Endothelial cell of umbilical vein (primary cell): ENCODE results near the gene KRT79. TPM values are rescaled to one million over a fixed set of nuclear protein-coding genes. Genes with fewer than 3 reads are reported as not detected.

Experiments
- BruUV-seq: library from RNA; stranded (reverse); fragments of 400-500 nt; replicated peaks from 2 replicates; lab custom pipeline; 2021; lab: Mats Ljungman, UMichigan
- CTCF ChIA-PET: fragments of 300-600, 350-600 bp; sonication (Branson Sonifier 250); formaldehyde crosslinking; loops from one replicate; lab custom pipeline; 2021; ENCODE audit warnings: antibody characterized with exemption, inconsistent platforms; lab: Charles Lee
- POLR2A ChIA-PET: fragments of 300-600, 350-600 bp; sonication (Branson Sonifier 250); formaldehyde crosslinking; loops from one replicate; lab custom pipeline; 2021; ENCODE audit warnings: antibody characterized with exemption, inconsistent platforms; lab: Charles Lee
- DNase-seq: peaks from one replicate; pipeline ENCODE4 v3.0.0-alpha.2; 2011; ENCODE audit warnings: low read depth, low spot score
- FAIRE-seq: peaks from 2 replicates; lab custom pipeline; 2011; peaks lifted over from hg19 to GRCh38; lab: Jason Lieb, UNC
- H2AFZ ChIP-seq: 2 replicates; pipeline ENCODE4 v1.6.0; 2012; ENCODE audit warnings: low read depth, low read length, control low read depth, inconsistent platforms
- H3K27ac ChIP-seq: 2 replicates; pipeline ENCODE4 v1.5.1; 2011; ENCODE audit warnings: low read depth, mild to moderate bottlenecking, control low read depth, low read length, moderate library complexity; ENCODE audit not compliant: insufficient read depth
- H3K27me3 ChIP-seq, 2 experiments: 2 replicates each; pipeline versions ENCODE4 v1.6.0 to v1.6.1; 2011; ENCODE audit warnings: low read length in 2 of 2, mixed read lengths in 1 of 2; ENCODE audit not compliant: control insufficient read depth in 2 of 2, insufficient read depth in 2 of 2
- H3K36me3 ChIP-seq, 2 experiments: 2 replicates in 1 of 2; 3 replicates in 1 of 2; pipeline ENCODE4 v1.5.1; 2011; ENCODE audit warnings: low read length in 2 of 2, mild to moderate bottlenecking in 1 of 2, moderate library complexity in 1 of 2; ENCODE audit not compliant: control insufficient read depth in 2 of 2, insufficient read depth in 2 of 2; ENCODE audit errors: extremely low read depth in 1 of 2
- H3K4me1 ChIP-seq: 3 replicates; pipeline ENCODE4 v1.5.1; 2011; ENCODE audit warnings: mild to moderate bottlenecking, low read length; ENCODE audit not compliant: control insufficient read depth, insufficient read depth; ENCODE audit errors: extremely low read depth
- H3K4me2 ChIP-seq: 2 replicates; pipeline ENCODE4 v1.6.1; 2011; ENCODE audit warnings: low read length, control low read depth, mixed read lengths; ENCODE audit not compliant: insufficient read depth
- H3K4me3 ChIP-seq, 3 experiments: fragments of 200-600 bp in 1 of 3; sonication (generic), shearing (Covaris generic) in 1 of 3; replicated peaks in 1 of 3; 2 replicates each; pipeline ENCODE4 v1.5.1; 2011 to 2016; ENCODE audit warnings: control low read depth in 3 of 3, low read length in 3 of 3, mild to moderate bottlenecking in 2 of 3, inconsistent platforms in 1 of 3, low read depth in 1 of 3, moderate library complexity in 1 of 3; ENCODE audit not compliant: insufficient read depth in 1 of 3
- H3K79me2 ChIP-seq: 2 replicates; pipeline ENCODE4 v1.6.0; 2012; ENCODE audit warnings: low read length, inconsistent platforms; ENCODE audit not compliant: control insufficient read depth, insufficient read depth
- H3K9ac ChIP-seq: replicated peaks from 2 replicates; pipeline ENCODE3; 2011; ENCODE audit warnings: low read length, control low read depth; ENCODE audit not compliant: insufficient read depth; ENCODE audit errors: extremely low read depth
- H3K9me1 ChIP-seq: replicated peaks from 3 replicates; pipeline ENCODE4 v1.6.0; 2011; ENCODE audit warnings: mild to moderate bottlenecking, low read length; ENCODE audit not compliant: control insufficient read depth, insufficient read depth; ENCODE audit errors: extremely low read depth
- H3K9me3 ChIP-seq: replicated peaks from 2 replicates; pipeline ENCODE4 v1.5.1; 2012; ENCODE audit warnings: low read length, inconsistent platforms; ENCODE audit not compliant: control insufficient read depth, insufficient read depth
- H4K20me1 ChIP-seq: replicated peaks from 2 replicates; pipeline ENCODE3; 2011; ENCODE audit warnings: mild to moderate bottlenecking, low read length; ENCODE audit not compliant: control insufficient read depth, insufficient read depth; ENCODE audit errors: extremely low read depth
- EZH2 ChIP-seq: IDR thresholded peaks from 2 replicates; pipeline ENCODE4 v1.6.1; 2012; ENCODE audit warnings: borderline replicate concordance, low read depth, mild to moderate bottlenecking, moderate library complexity, low read length, inconsistent platforms; ENCODE audit not compliant: severe bottlenecking
- FOS ChIP-seq: IDR thresholded peaks from 2 replicates; pipeline ENCODE4 v1.6.1; 2011; ENCODE audit warnings: mild to moderate bottlenecking, low read length, moderate library complexity, borderline replicate concordance; ENCODE audit not compliant: insufficient read depth
- GATA2 ChIP-seq: IDR thresholded peaks from 2 replicates; pipeline ENCODE4 v1.7.0; 2011; ENCODE audit warnings: low read depth, mild to moderate bottlenecking, moderate library complexity, mixed read lengths, low read length; ENCODE audit not compliant: insufficient read length, insufficient read depth
- JUN ChIP-seq: IDR thresholded peaks from 2 replicates; pipeline ENCODE4 v1.6.1; 2011; ENCODE audit warnings: borderline replicate concordance, low read depth; ENCODE audit not compliant: insufficient read length, insufficient read depth
- MYC ChIP-seq: IDR thresholded peaks from one replicate; pipeline ENCODE4 v1.6.1; 2011; ENCODE audit warnings: mild to moderate bottlenecking, low read depth, low read length
- POLR2A ChIP-seq: IDR thresholded peaks from 2 replicates; pipeline ENCODE4 v1.6.1; 2012; ENCODE audit warnings: low read depth, mild to moderate bottlenecking, control low read depth, low read length
- POLR2AphosphoS5 ChIP-seq: IDR thresholded peaks from 2 replicates; pipeline ENCODE4 v1.6.1; 2012; ENCODE audit warnings: low read depth, mild to moderate bottlenecking, control low read depth, low read length, moderate library complexity; ENCODE audit not compliant: insufficient read depth
- dilution Hi-C: fragments of 300-500 bp; cut with MboI; formaldehyde crosslinking; loops from one replicate; pipeline ENCODE4 v1.15.0; 2019; ENCODE audit warnings: low sequenced_read_pairs; ENCODE audit not compliant: extremely low pct_ligation_motif_present
- intact Hi-C: fragments of 100-400 bp; cut with micrococcal nuclease; formaldehyde crosslinking; loops from one replicate; pipeline ENCODE4 v1.10.0; 2022
- polyA plus RNA-seq, 4 experiments: library from polyadenylated mRNA; depleted of rRNA in 3 of 4; stranded (reverse) in 3 of 4; unstranded in 1 of 4; fragments of >200 nt; gene quantifications; 2 replicates each; pipeline versions ENCODE4 v1.2.1 to v1.2.3, GENCODE V29; 2011 to 2012; ENCODE audit warnings: missing spikeins in 1 of 4
- total RNA-seq: library from RNA; stranded (reverse); gene quantifications from 2 replicates; pipeline ENCODE4 v1.2.3, GENCODE V29; 2021
- TF ChIP-seq, protein P1 (sequence below), 2 donors: IDR thresholded peaks; 1 replicate in 1 of 2; 2 replicates in 1 of 2; pipeline ENCODE4 v1.5.1; 2011; ENCODE audit warnings: low read length in 2 of 2, mild to moderate bottlenecking in 2 of 2, moderate library complexity in 2 of 2, control low read depth in 1 of 2, inconsistent platforms in 1 of 2, low read depth in 1 of 2; ENCODE audit not compliant: insufficient read depth in 1 of 2; ENCODE audit errors: extremely low read depth in 1 of 2
- TF ChIP-seq, protein P2 (sequence below): IDR thresholded peaks from 2 replicates; pipeline ENCODE4 v1.6.1; 2011; ENCODE audit not compliant: insufficient read depth, insufficient read length

The KRT79 gene
- total and polyA plus RNA-seq, 2 donors (not counting 3 experiments of a cell fraction or from before 2014, with no cell fraction given), result not detected

- Histone ChIP-seq H3K79me2 (no peaks in the 10 kb centered on the region), H2AFZ (no peak overlapping the region), H3K9me3 (no peaks in the 10 kb centered on the region), H3K9me1 (no peaks in the 10 kb centered on the region), H3K27me3 (peaks cover 12 to 17% of the 10 kb centered on the region in 2 experiments), H3K4me1 (no peaks in the 10 kb centered on the region), H3K4me2 (no peak overlapping the region), H3K4me3 (no peak overlapping the region), H3K9ac (no peak overlapping the region), H3K27ac (no peak overlapping the region), H4K20me1 (no peaks in the 10 kb centered on the region), H3K36me3 (no peaks in the 10 kb centered on the region)
- no peak for FAIRE-seq
- dilution Hi-C loops (no loop called here), intact Hi-C loops (no loop called here)
- DNase-seq, result no peak
- BruUV-seq, result no TSS peak
- POLR2A ChIA-PET, result no interaction called here
- CTCF ChIA-PET, result no interaction called here
- TF ChIP-seq EZH2 (no peak), POLR2A (no peak), GATA2 (no peak), JUN (no peak), MYC (no peak), FOS (no peak), POLR2AphosphoS5 (no peak)
- TF ChIP-seq, protein P1, sequence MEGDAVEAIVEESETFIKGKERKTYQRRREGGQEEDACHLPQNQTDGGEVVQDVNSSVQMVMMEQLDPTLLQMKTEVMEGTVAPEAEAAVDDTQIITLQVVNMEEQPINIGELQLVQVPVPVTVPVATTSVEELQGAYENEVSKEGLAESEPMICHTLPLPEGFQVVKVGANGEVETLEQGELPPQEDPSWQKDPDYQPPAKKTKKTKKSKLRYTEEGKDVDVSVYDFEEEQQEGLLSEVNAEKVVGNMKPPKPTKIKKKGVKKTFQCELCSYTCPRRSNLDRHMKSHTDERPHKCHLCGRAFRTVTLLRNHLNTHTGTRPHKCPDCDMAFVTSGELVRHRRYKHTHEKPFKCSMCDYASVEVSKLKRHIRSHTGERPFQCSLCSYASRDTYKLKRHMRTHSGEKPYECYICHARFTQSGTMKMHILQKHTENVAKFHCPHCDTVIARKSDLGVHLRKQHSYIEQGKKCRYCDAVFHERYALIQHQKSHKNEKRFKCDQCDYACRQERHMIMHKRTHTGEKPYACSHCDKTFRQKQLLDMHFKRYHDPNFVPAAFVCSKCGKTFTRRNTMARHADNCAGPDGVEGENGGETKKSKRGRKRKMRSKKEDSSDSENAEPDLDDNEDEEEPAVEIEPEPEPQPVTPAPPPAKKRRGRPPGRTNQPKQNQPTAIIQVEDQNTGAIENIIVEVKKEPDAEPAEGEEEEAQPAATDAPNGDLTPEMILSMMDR (IDR thresholded peaks at IDR 0.05; ENCODE audit: extremely low read depth in 1 of 2, insufficient read depth in 1 of 2, low read depth in 1 of 2, low read length in 2 of 2), result no peak
- TF ChIP-seq, protein P2, sequence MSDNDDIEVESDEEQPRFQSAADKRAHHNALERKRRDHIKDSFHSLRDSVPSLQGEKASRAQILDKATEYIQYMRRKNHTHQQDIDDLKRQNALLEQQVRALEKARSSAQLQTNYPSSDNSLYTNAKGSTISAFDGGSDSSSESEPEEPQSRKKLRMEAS, result no peak
These were observed 41.7 kb downstream of the KRT79 start for GRCh38 chr12:52792185-52793029.
